Stromal cell of bone marrow (primary cell): ENCODE measurements around the gene TTYH3.
"Not testable (repeated sequence)": the region's sequence is repeated elsewhere in the genome, so short reads cannot be mapped to it uniquely, and the experiment has no call there.

Source experiments
- DNase-seq: peaks from one replicate; pipeline ENCODE4 v3.0.0-alpha.2; 2012; ENCODE audit warnings: low read depth

The TTYH3 gene

GRCh38 chr7:2631946-2632732 is at the start of gene TTYH3:
Gene TTYH3, plus strand, starts transcription at chr7:2631986. Its CDS starts 170 bp downstream, at chr7:2632156.
- DNase-seq: no peak

- no peak for DNase-seq
These were observed 49.6 kb upstream of the TTYH3 start for GRCh38 chr7:2582006-2582735.

DNA sequence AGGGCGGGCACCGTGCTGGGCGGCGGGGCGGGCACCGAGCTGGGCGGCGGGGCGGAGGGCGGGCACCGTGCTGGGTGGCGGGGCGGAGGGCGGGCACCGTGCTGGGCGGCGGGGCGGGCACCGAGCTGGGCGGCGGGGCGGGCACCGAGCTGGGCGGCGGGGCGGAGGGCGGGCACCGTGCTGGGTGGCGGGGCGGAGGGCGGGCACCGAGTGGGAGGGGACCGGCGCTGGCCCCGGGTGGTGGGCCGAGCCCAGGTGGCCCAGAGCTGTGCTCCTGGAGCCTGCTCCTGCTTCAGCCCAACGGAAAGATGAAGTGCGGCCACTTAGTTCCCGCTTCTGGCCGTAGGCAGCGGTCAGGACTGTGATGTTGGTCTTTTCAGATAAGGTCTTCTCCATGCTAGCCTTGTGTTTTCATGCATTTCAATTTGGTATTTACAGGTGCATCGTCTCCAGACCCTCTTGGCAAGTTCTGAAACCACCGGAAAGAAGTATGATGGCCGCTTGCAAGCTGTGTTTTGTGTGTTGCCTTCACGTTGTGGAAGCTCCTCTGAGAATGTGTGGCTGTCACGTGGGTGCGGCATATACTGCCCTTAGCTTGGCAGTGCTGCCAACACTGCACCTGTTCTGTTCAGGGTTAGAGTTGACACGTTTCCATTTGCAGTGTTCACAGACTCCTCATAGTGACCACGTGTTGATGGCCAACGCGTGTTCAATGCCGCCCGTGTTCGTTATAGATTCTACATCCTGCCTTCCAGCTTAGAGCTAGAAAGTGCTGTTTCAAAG is 47.8 kb upstream of the TTYH3 start:
- no peak for DNase-seq

DNA sequence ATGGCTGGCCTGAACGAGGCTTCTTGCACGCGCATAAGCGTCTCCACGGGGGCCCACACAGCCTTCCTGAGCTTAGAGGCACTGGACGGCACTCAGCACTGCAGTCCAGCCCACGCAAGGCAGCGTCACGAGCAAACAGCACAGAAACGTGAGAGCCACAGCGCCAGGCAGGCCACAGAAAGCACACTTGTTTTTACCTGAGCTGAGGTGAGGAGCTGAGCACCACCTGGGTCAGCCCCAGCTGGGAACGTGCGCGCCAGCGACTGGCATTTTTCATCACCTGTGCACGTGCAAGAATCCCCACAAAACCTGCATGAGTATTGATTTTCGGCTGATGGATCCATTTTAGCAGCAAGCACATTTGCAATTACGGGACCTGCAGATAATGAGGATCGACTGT is 46.3 kb upstream of the TTYH3 start:
- DNase-seq: no peak

DNA sequence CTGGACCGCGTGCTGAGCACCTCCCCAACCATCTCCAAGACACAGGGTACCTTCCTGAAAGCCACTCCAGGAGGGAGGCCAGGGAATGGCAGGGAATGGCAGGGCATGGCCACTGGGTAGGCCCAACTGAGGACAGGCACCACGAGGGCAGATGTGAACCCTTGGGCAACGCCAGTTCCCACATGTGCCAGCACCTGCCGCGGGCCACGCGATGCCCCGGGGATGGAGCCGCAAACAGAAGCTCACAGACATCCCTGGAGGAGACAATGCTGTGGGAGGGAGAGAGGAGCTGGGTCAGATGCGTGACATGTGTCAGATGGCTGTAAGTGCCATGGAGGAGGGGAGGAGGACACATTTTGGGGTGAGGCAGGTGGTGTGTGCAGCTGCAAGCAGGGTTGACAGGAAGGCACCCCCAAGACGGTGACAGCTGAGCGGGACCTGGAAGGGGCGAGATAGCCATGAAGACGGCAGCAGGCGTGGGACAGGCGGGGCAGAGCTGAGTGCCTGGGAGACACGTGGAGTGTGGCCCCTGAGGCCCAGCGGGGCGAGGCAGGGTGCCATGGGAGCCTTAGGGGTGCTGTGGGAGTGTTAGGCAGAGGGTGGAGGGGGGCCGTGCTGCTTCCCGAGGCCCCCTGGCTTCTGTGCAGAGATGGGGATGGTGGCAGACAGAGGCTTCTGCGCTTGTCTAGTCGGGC is 45.3 kb upstream of the TTYH3 start:
- DNase-seq: no peak

- no peak for DNase-seq
These were observed 44.7 kb upstream of the TTYH3 start for GRCh38 chr7:2587134-2587533.

DNA sequence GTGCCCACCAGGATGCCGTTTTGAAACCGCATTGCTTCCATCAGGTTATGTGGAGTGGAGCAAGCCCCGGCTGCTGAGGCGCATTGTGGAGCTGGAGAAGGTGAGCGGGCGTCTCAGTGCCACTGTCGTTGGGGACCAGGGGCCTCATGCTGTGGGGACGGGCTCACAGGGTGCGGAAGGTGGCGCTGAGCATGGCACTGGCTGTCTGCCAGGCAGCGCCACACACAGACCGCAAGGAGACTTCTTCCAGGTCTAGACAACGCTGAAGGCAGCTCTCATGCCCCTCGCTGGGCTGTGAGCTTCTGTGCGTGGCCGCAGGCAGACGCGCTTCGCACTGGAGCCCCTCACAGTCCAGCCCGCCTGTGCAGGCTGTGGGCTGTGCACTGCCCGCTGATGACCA is 44.0 kb upstream of the TTYH3 start:
- no peak for DNase-seq

DNA sequence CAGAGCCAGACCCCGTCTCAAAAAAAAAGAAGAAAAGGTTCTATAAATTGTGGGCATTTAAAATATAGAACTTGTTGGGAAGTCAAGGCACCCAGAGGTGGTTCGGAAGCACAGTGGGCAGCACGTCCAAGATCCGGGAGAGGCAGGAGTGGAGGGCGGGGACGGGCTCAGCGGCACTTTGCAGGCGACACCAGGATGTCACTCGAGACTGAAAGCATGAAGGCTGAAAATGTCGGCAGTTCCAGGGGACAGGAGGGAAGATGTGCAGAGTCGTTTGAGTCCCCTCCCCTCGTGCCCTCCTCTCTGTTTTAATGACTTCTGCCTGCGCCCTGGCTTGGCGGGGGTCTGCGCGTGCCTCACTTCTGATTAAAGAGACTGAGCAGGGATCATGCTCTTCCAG is 42.4 kb upstream of the TTYH3 start:
- no peak for DNase-seq

DNA sequence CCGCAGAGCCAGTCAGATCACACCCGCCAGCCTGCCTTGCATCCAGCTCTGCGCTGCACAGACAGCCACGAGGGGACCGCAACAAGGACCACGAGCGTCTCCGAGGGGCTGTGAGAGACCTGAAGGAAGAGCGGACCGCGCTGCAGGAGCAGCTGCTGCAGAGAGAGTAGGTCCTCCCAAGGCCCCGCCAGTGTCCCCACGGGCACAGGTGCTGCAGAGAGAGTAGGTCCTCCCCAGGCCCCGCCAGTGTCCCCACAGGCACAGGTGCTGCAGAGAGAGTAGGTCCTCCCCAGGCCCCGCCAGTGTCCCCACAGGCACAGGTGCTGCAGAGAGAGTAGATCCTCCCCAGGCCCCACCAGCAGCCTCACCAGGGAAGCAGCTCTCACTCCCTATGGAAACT is 41.8 kb upstream of the TTYH3 start:
- not testable (repeated sequence) for DNase-seq

- no peak for DNase-seq
These were observed 39.4 kb upstream of the TTYH3 start for GRCh38 chr7:2592375-2592865.

DNA sequence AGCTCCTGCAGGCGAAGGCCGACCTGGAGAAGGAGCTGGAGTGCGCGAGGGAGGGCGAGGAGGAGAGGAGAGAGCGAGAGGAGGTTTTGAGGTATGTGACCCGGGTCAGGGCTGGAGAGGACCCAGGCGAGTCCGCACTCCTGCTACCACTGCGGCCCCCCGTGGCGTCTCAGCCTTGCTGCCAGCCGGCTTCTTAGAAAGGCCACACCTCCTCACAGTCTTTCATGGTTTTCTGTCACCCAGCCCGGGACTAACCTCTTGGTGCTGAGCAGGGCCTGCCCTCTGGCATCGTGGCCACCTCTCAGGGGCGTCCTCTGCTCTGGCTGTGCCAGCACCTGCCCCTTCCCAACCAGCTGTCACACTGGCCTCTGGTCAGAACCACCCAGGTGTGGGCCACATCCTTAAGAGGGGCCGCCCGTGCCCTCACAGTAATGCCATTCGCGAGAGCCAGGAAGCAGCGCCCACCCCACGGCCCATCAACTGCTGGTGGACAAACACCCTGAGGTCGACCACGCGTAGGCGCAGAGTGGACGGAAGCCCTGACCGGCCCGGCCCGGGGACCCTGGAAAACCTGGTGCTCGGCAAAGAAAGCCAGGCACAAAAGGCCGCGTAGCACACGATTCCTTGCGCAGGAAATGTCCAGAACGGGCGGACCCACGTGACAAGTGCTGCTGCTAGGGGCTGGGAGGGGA is 38.6 kb upstream of the TTYH3 start:
- no peak for DNase-seq

GRCh38 chr7:2594599-2594998 is 37.2 kb upstream of the TTYH3 start:
- no peak for DNase-seq

GRCh38 chr7:2595258-2595860 is 36.4 kb upstream of the TTYH3 start:
- no peak for DNase-seq

- DNase-seq: no peak
These were observed 35.1 kb upstream of the TTYH3 start for GRCh38 chr7:2596464-2597272.

DNA sequence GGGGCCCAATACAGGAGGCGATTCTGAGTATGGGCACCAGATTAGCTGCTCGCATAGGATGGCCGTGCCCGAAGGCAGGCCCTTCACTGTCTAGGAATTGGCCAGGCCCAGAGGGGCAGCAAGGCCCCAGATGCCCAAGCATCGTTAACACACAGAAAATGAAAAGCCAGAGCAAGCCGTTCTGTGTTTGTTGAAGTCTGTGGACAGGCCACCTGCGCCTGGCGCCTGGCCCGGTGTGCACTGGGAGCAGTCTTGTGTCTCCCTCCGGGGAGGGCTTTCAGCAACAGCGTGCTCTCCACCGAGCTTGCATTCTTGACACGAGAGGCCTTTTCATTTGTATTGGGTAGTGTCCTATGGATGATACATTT is 34.5 kb upstream of the TTYH3 start:
- no peak for DNase-seq

DNA sequence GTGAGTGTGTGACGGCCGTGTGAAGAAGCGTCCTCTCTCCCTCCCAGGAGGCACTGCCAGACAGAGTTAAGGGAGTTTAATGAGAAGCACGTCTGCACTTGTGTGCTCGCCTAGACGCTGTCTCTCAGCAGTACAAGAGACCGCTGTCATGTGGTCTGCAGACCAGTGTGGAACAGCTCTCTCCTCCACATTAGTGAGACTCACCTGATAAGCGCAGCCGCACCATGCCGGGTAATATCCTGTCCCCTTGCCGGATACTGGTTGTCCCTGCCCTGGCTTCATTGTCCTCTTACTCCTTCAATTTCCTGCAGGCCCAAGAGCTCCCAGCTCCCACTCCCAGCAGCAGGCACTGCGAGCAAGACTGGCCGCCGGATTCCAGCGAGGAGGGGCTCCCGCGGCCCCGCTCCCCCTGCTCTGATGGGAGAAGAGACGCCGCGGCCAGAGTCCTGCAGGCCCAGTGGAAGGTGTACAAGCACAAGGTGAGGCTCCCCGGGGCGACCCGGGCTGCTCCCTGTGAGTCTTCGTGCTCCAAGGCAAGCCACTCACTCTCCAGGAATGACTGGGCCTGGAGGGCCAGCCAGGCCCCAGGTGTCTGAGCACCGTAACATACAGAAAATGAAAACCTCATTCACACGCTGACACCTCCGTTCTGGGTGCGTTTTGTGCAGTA is 33.5 kb upstream of the TTYH3 start:
- no peak for DNase-seq

DNA sequence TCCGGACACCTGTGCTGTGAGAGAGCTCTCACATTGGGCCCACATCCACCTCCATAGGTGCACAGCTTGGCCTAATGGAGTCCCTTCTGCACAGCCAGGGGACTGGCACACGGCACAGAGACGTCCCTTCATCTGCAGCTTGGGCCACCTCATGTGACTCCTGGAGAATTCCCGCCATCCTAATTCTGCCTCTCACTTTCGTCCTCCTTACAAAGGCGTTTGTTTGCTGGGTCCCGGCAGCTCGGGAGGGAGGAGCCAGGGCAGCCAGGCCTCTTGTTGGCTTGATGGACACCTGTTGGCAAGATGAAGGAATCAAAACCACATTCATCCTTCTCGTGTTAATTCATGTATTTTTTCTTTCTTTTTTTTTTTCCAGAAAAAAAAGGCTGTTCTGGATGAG is 30.7 kb upstream of the TTYH3 start:
- no peak for DNase-seq

DNA sequence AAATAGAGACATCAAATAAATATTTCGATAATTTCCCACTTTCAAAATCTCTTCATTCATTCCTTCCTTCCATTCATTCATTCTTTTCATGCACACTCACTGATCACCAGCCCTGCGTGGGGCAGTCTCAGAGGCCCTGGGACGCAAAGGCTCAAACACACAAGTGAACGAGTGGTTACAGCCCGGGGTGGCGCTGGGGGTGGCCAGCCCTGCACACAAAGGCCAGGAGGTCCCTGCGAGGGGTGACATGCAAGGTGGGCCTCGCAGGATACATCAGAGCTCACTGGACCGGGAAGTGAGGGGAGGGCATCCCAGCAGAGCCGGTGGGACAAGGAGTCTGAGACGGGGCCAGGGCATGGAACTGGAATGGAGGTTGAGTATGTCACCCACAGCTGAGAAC is 29.9 kb upstream of the TTYH3 start:
- DNase-seq: no peak

GRCh38 chr7:2602406-2603043 is 29.3 kb upstream of the TTYH3 start:
- no peak for DNase-seq
